Thoracic aorta (tissue), 2 donors: ENCODE data around the gene RASL10A. TPM values are rescaled to one million over a fixed set of nuclear protein-coding genes. Genes with fewer than 3 reads are reported as not detected.
A peak's percentile ranks its signal among the peaks of the same experiment; 100 is the strongest.

Experiments
- ATAC-seq: fragments of 150-250 bp; one replicate; pipeline ENCODE4 v1.8.0; 2017; ENCODE audit warnings: low read depth; ENCODE audit not compliant: insufficient number of reproducible peaks, low FRiP score
- DNase-seq: peaks from one replicate; pipeline ENCODE4 v3.0.0-alpha.2; 2020; ENCODE audit warnings: low spot score
- H3K27ac ChIP-seq, 2 donors: fragments of 200-600 bp; sonication (generic); 1 replicate in 1 of 2; 2 replicates in 1 of 2; pipeline ENCODE4 v1.5.1; 2016; ENCODE audit warnings: mild to moderate bottlenecking in 2 of 2, moderate library complexity in 2 of 2
- H3K27me3 ChIP-seq: fragments of 200-600 bp; sonication (generic); replicated peaks from 2 replicates; pipeline ENCODE4 v1.6.0; 2016; ENCODE audit warnings: mild to moderate bottlenecking; ENCODE audit not compliant: insufficient read depth
- H3K36me3 ChIP-seq: fragments of 200-600 bp; sonication (generic); one replicate; pipeline ENCODE4 v1.5.1; 2016
- H3K4me1 ChIP-seq, 2 donors: fragments of 200-600 bp; sonication (generic); 1 replicate in 1 of 2; 2 replicates in 1 of 2; pipeline versions ENCODE4 v1.5.1 to v1.6.0; 2016; ENCODE audit warnings: low read depth in 2 of 2, mild to moderate bottlenecking in 1 of 2; ENCODE audit not compliant: control insufficient read depth in 1 of 2
- H3K4me3 ChIP-seq: fragments of 200-600 bp; sonication (generic); 2 replicates; pipeline ENCODE4 v1.5.1; 2016; ENCODE audit warnings: mild to moderate bottlenecking
- H3K9me3 ChIP-seq: fragments of 200-600 bp; sonication (generic); 2 replicates; pipeline ENCODE4 v1.5.1; 2016
- total RNA-seq, 2 donors: library from RNA; depleted of rRNA; stranded (reverse); fragments of >200 nt; gene quantifications; one replicate each; pipeline versions ENCODE4 v1.1.0 to v1.2.3, GENCODE V29; 2016
- TF ChIP-seq, protein P1 (sequence below): fragments of 200-600 bp; sonication (generic); IDR thresholded peaks from one replicate; pipeline ENCODE4 v1.5.1; 2019; ENCODE audit warnings: antibody characterized with exemption

Gene RASL10A
- total RNA-seq, 2 donors from 2014 or later = 3.4 to 4.1 TPM

DNA sequence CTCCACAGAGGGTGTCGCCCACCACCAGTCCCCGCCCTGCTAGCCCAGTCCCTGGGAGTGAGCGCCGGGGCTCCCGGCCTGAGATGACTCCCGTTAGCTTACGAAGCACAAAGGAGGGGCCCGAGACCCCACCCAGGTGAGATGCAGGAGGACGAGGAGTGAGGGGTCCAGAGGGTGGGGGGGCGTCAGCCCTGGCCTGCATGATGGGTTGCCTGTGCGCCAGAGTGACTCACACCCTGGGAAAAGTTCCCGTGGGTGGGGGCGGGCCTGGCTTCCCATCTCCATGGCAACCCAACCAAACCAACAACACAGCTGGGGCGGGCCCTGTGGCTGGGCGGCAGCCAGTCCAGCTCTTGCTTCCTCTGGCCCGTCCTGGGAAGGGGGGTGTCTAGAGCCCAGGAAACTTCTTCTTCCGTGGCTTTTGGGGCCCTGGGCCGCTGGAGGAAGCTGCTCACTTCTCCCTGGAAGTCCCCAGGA lies 4.6 kb downstream of the RASL10A start:
- H3K36me3 ChIP-seq = no peaks in the 10 kb centered on the region
- peaks cover 54 to 76% of the 10 kb centered on the region in 2 donors for H3K4me1 ChIP-seq
- no peaks in the 10 kb centered on the region for H3K9me3 ChIP-seq
- ATAC-seq = peak; percentile 62
- H3K4me3 ChIP-seq = peak overlapping the region; percentile 69
- peak; percentile 92 for DNase-seq
- peaks cover 15% of the 10 kb centered on the region for H3K27me3 ChIP-seq
- H3K27ac ChIP-seq = peak overlapping the region; percentile 70 to 86
- TF ChIP-seq, protein P1, sequence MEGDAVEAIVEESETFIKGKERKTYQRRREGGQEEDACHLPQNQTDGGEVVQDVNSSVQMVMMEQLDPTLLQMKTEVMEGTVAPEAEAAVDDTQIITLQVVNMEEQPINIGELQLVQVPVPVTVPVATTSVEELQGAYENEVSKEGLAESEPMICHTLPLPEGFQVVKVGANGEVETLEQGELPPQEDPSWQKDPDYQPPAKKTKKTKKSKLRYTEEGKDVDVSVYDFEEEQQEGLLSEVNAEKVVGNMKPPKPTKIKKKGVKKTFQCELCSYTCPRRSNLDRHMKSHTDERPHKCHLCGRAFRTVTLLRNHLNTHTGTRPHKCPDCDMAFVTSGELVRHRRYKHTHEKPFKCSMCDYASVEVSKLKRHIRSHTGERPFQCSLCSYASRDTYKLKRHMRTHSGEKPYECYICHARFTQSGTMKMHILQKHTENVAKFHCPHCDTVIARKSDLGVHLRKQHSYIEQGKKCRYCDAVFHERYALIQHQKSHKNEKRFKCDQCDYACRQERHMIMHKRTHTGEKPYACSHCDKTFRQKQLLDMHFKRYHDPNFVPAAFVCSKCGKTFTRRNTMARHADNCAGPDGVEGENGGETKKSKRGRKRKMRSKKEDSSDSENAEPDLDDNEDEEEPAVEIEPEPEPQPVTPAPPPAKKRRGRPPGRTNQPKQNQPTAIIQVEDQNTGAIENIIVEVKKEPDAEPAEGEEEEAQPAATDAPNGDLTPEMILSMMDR = no peak

DNA sequence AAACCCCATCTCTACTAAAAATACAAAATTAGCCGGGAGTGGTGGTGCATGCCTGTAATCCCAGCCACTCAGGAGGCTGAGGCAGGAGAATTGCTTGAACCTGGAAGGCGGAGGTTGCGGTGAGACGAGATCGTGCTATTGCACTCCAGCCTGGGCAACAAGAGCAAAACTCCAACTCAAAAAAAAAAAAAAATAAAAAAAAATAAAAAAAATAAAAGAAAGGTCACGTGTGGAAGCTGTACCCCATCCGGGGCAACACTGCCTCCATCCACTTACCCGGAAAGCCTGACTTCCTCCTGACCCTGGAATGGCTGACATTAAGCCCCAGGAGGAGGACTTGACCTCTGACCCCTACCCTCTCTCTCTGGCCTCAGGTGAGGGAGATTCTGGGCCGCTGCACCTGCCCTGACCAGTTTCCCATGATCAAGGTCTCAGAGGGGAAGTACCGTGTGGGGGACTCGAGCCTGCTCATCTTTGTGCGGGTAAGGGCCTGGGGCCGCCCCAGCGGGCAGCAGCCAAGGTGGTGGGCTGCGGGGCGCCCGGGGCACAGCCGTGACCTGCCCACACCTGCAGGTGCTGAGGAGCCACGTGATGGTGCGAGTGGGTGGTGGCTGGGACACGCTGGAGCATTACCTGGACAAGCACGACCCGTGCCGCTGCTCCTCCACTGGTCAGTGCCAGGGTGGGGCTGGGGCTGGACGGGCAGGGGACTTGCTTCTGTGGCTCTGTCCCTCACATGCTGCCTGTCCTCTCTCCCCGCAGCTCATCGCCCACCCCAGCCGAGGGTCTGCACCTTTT lies 5.2 kb downstream of the RASL10A start:
- Histone ChIP-seq H3K4me1 (peaks cover 50 to 73% of the 10 kb centered on the region in 2 donors), H3K9me3 (no peaks in the 10 kb centered on the region), H3K36me3 (no peaks in the 10 kb centered on the region), H3K4me3 (peak overlapping the region; percentile 69), H3K27ac (peak overlapping the region; percentile 70 to 86), H3K27me3 (peaks cover 15% of the 10 kb centered on the region)
- TF ChIP-seq, protein P1 = no peak
- DNase-seq = no peak
- ATAC-seq = no peak

DNA sequence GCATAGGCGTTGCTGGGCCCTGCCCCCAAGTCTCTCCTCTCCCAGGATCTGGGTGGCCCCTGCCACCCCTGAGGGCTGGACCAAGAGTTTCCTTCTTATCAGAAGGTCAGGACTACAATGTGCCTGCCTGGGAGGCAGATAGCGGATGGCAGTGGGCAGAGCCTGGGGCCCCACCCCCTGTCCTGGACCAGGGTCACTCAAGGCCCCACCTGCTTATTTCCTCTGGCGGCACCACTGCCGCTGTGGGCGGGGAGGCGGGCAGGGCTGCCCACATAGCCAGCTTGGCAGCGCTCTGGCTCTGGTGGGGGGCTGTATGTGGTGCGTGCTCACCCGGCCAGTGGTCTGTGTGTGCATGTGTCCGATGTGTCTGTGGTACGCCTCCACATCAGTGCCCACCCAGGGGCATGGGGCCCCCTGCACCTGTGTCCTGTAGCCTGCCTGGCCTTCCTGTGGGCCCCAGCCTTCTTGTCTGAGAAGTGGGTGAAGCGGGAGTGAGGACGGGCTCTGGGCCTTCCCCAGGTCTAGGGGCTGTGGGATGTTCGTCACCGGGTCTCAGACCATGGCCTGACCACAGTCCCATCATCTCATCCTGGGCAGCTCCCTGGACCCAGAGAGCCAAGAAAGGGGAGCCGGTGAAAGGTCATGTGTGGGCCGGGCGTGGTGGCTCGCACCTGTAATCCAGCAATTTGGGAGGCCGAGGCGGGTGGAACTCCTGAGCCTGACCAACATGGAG lies 6.0 kb downstream of the RASL10A start:
- peaks cover 50 to 65% of the 10 kb centered on the region in 2 donors for H3K4me1 ChIP-seq
- H3K36me3 ChIP-seq = no peaks in the 10 kb centered on the region
- no peak for ATAC-seq
- TF ChIP-seq, protein P1 = no peak
- H3K27me3 ChIP-seq = peaks cover 11% of the 10 kb centered on the region
- H3K27ac ChIP-seq = peak overlapping the region; percentile 70 to 86
- no peaks in the 10 kb centered on the region for H3K9me3 ChIP-seq
- peak overlapping the region; percentile 98 for H3K4me3 ChIP-seq
- DNase-seq = no peak

DNA sequence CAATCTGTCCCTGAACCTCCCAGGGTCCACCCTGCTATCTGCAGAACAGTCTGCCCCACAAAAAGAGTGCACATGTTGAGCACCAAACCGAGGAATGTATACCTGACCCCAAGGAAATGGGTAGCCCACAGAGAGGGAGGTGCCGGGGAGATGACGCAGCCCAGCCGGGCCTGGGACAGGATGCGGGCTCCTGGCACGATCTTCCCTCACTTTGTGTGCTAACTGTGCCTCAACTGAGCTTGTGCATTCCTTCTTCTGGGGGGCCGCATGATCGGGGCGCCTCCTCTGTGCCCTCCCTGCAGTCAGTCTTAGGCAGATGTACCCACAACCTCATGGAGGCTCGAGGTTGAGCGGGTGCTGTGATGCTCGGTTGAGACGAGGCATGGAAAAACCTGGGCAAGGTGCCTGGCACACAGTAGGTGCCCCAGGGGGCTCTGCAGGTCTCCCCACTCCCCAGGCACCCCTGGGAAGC lies 6.7 kb downstream of the RASL10A start:
- TF ChIP-seq, protein P1 = no peak
- H3K27ac ChIP-seq = peak overlapping the region; percentile 70 to 86
- peak overlapping the region; percentile 98 for H3K4me3 ChIP-seq
- no peak for ATAC-seq
- no peak for DNase-seq
- H3K27me3 ChIP-seq = peaks cover 4% of the 10 kb centered on the region
- peaks cover 49 to 59% of the 10 kb centered on the region in 2 donors for H3K4me1 ChIP-seq
- no peaks in the 10 kb centered on the region for H3K9me3 ChIP-seq
- H3K36me3 ChIP-seq = no peaks in the 10 kb centered on the region
